A673 (cell line): ENCODE results near the gene SEMA3A. TPM values are rescaled to one million over a fixed set of nuclear protein-coding genes. Genes with fewer than 3 reads are reported as not detected.

Source experiments
- BruUV-seq: library from RNA; stranded (reverse); fragments of 400-500 nt; replicated peaks from 2 replicates; lab custom pipeline; 2021; lab: Mats Ljungman, UMichigan
- CTCF ChIA-PET: fragments of 300-600 bp; sonication (Branson Sonifier 250); formaldehyde crosslinking; loops from one replicate; lab custom pipeline; 2022; ENCODE audit warnings: antibody characterized with exemption; lab: Charles Lee
- POLR2A ChIA-PET: fragments of 300-600 bp; sonication (Branson Sonifier 250); formaldehyde crosslinking; loops from one replicate; lab custom pipeline; 2022; ENCODE audit warnings: antibody characterized with exemption; ENCODE audit not compliant: low non-redundant PET; lab: Charles Lee
- DNase-seq: peaks from one replicate; pipeline ENCODE4 v3.0.0-alpha.2; 2015; ENCODE audit warnings: low spot score
- H3K27ac ChIP-seq: fragments of 200-600 bp; sonication (generic); 2 replicates; pipeline ENCODE4 v1.5.1; 2016; ENCODE audit warnings: mixed run types, low read depth, mild to moderate bottlenecking, mixed read lengths, antibody characterized with exemption, low read length; ENCODE audit not compliant: poor library complexity, severe bottlenecking
- H3K27me3 ChIP-seq: fragments of 200-600 bp; sonication (generic); replicated peaks from 2 replicates; pipeline ENCODE4 v1.6.1; 2017; ENCODE audit warnings: mixed run types, low read depth, mild to moderate bottlenecking, mixed read lengths, antibody characterized with exemption, low read length; ENCODE audit not compliant: insufficient read depth, poor library complexity
- H3K36me3 ChIP-seq: fragments of 200-600 bp; sonication (generic); 2 replicates; pipeline ENCODE4 v1.6.1; 2016; ENCODE audit warnings: mixed run types, mild to moderate bottlenecking, mixed read lengths, antibody characterized with exemption, low read length; ENCODE audit not compliant: insufficient read depth, poor library complexity, severe bottlenecking
- H3K4me1 ChIP-seq: fragments of 200-600 bp; sonication (generic); 2 replicates; pipeline ENCODE4 v1.6.1; 2017; ENCODE audit warnings: mixed run types, mild to moderate bottlenecking, mixed read lengths, antibody characterized with exemption, low read length; ENCODE audit not compliant: insufficient read depth, poor library complexity, severe bottlenecking
- H3K4me3 ChIP-seq: fragments of 200-600 bp; sonication (generic); 2 replicates; pipeline ENCODE4 v1.5.1; 2016; ENCODE audit warnings: low read depth, mixed run types, mild to moderate bottlenecking, mixed read lengths, low read length; ENCODE audit not compliant: poor library complexity, severe bottlenecking
- H3K9me3 ChIP-seq: fragments of 200-600 bp; sonication (generic); 2 replicates; pipeline ENCODE4 v1.6.1; 2016; ENCODE audit warnings: mixed run types, low read depth, mild to moderate bottlenecking, mixed read lengths, antibody characterized with exemption, low read length; ENCODE audit not compliant: poor library complexity, severe bottlenecking
- EZH2 ChIP-seq: fragments of 200-600 bp; sonication (generic); IDR thresholded peaks from 2 replicates; pipeline ENCODE4 v1.6.1; 2017; ENCODE audit warnings: borderline replicate concordance, low read depth, mild to moderate bottlenecking, mixed read lengths, antibody characterized with exemption, low read length; ENCODE audit not compliant: poor library complexity, severe bottlenecking
- intact Hi-C: fragments of 100-400 bp; cut with micrococcal nuclease; formaldehyde crosslinking; loops from one replicate; pipeline ENCODE4 v1.10.0; 2022; ENCODE audit not compliant: unreplicated experiment
- total RNA-seq: library from RNA; stranded (reverse); gene quantifications from 2 replicates; pipeline ENCODE4 v1.2.3, GENCODE V29; 2021
- TF ChIP-seq, protein P1 (sequence below): fragments of 300-800, 200-600 bp; sonication (generic); conservative IDR thresholded peaks from 2 replicates; pipeline ENCODE4 v1.5.1; 2017; ENCODE audit warnings: low read depth, mild to moderate bottlenecking, antibody characterized with exemption, low read length, moderate library complexity, mixed read lengths

The SEMA3A gene
- total RNA-seq, 1 experiment from 2014 or later: 22.8 TPM

- intact Hi-C loops: loop anchor here (10.0 kb wide), 1 partner anchor 259 kb away; no protein-coding TSS in a partner anchor
- BruUV-seq: no TSS peak
- POLR2A ChIA-PET: interaction anchor here (0.6 to 0.7 kb wide), 3 partner anchors 37 to 990 kb away, joined by 3 to 11 read pairs (median 5); no protein-coding TSS in a partner anchor
These were observed 889 bp upstream of the SEMA3A start for GRCh38 chr7:84195295-84196060.

DNA sequence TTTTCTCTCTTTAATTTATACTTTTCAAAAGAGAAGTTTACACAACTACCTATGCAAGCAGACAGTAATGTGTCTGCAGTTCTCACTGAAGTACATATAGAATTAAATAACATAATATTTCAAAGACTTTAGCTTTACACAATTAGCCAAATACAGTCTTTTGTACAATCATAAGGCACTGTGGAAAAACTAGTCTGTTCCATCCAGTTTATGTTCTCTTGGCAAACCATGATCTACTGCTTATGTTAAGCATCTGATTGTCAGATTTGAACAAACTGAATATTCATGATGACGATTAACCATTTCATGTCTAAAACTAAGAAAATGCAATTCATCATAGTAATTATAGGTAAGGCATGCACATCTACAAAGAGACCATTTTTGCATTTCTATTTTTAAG is 842 bp downstream of the SEMA3A start:
- peak overlapping the region; percentile 56 for H3K4me3 ChIP-seq
- TF ChIP-seq, protein P1, sequence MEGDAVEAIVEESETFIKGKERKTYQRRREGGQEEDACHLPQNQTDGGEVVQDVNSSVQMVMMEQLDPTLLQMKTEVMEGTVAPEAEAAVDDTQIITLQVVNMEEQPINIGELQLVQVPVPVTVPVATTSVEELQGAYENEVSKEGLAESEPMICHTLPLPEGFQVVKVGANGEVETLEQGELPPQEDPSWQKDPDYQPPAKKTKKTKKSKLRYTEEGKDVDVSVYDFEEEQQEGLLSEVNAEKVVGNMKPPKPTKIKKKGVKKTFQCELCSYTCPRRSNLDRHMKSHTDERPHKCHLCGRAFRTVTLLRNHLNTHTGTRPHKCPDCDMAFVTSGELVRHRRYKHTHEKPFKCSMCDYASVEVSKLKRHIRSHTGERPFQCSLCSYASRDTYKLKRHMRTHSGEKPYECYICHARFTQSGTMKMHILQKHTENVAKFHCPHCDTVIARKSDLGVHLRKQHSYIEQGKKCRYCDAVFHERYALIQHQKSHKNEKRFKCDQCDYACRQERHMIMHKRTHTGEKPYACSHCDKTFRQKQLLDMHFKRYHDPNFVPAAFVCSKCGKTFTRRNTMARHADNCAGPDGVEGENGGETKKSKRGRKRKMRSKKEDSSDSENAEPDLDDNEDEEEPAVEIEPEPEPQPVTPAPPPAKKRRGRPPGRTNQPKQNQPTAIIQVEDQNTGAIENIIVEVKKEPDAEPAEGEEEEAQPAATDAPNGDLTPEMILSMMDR: no peak
- TF ChIP-seq EZH2: no peak
- no peak overlapping the region for H3K27ac ChIP-seq
- DNase-seq: peak; percentile 50
- no peaks in the 10 kb centered on the region for H3K9me3 ChIP-seq
- ChIA-PET POLR2A (no interaction called here), CTCF (interaction anchor here (0.7 kb wide), 1 partner anchor 76 kb away, joined by 6 read pairs; no protein-coding TSS in a partner anchor)
- no TSS peak for BruUV-seq
- no peaks in the 10 kb centered on the region for H3K36me3 ChIP-seq
- no peaks in the 10 kb centered on the region for H3K27me3 ChIP-seq
- peaks cover 30% of the 10 kb centered on the region for H3K4me1 ChIP-seq
- intact Hi-C loops: loop anchor here (5.0 to 10.0 kb wide), 2 partner anchors 261 to 824 kb away; no protein-coding TSS in a partner anchor

More at GRCh38 chr7:84195295-84196060, 889 bp upstream of the SEMA3A start:
- Histone ChIP-seq H3K9me3 (no peaks in the 10 kb centered on the region), H3K4me3 (peak overlapping the region; percentile 56), H3K36me3 (no peaks in the 10 kb centered on the region), H3K27ac (peak overlapping the region; percentile 59), H3K27me3 (no peaks in the 10 kb centered on the region), H3K4me1 (peaks cover 19% of the 10 kb centered on the region)
- CTCF ChIA-PET: interaction anchor here (0.7 kb wide), 2 partner anchors 265 to 486 kb away, joined by 3 to 8 read pairs; no protein-coding TSS in a partner anchor
- DNase-seq: no peak
- TF ChIP-seq, protein P1: no peak
- no peak for TF ChIP-seq EZH2

DNA sequence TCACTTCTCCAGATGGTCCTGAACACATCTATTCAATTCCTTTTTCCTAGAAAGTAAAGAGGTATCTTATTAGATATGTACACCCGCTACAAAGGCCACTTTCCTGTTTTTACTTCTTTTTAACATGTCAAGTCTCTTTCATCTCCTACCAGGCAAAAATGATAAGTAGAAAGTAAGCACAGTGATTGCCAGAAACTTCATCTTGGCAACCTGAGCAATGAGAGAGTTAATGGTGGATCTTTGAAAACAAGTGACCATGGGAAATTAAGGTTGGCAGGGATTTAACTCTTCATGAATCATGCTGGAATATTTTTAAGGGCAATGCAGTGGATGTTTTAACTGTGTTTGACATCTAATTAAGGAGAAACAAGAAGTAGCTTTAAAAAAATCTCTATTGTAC is 2.7 kb downstream of the SEMA3A start:
- Histone ChIP-seq H3K4me1 (peaks cover 49% of the 10 kb centered on the region), H3K9me3 (no peaks in the 10 kb centered on the region), H3K27me3 (no peaks in the 10 kb centered on the region), H3K36me3 (no peaks in the 10 kb centered on the region), H3K27ac (peak overlapping the region; percentile 35), H3K4me3 (peak overlapping the region; percentile 56)
- CTCF ChIA-PET: no interaction called here
- peak; percentile 19 for DNase-seq
- TF ChIP-seq, protein P1: no peak
- no peak for TF ChIP-seq EZH2
- BruUV-seq: no TSS peak
- intact Hi-C loops: loop anchor here (5.0 to 10.0 kb wide), 2 partner anchors 263 to 825 kb away; no protein-coding TSS in a partner anchor
- POLR2A ChIA-PET: no interaction called here
